ENCODE measurements around the gene CLMN.
"Not testable (repeated sequence)": the region's sequence is repeated elsewhere in the genome, so short reads cannot be mapped to it uniquely, and the experiment has no call there.

CLMN gene

DNA sequence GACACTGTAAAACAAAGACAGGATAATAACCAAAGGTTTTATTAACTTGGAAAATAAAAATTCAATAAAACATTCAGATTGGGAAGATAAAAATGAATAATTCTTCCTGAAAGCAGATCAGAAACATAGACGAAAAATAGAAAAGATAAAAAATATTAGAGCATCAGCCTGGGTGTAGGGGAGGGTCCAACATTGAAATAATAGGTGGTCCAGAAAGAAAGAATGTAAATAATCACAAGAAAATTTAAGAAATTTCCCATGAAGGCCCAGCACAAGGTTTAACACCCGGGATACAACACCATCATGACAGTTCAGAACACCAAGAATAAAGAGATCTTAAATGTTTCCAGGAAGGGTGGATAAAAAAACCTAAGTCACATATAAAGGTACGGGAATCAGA is 131.3 kb downstream of the CLMN start:
- Histone ChIP-seq H3K27ac (no peak overlapping the region), H3K4me3 (no peak overlapping the region)

DNA sequence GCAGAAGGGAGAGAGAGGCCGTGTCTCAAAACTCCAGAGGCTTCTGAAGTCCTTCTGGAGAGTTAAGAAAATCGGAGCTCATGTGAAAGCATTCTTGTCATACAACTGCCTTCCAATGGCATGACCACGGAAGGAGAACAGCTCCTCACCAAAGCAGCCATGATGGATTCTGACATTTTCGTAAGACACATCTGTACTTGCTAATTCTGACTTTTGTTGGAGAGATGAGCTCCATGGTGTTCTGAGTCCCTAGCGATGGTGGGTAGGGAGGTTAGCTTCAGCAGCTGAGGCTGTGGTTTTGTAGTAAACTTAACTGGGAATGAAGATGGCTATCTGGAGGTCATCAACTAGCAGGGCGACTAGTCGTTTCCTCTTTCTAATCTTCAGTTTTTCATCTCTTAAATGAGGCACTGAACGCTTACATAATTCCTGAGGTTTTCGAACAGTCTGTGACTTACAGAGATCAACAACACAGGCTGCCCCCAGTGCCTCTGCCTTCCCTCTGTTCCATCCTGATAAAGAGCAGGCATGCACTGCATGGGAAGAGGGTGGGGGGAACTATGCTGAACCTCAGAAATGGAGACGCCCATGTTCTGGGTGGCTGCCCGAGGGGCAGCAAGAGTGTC is 133.8 kb downstream of the CLMN start:
- Histone ChIP-seq H3K27ac (peak overlapping the region in 18 of 21 experiments; percentile 3 to 79 (median 52)), H3K4me3 (no peak overlapping the region)

DNA sequence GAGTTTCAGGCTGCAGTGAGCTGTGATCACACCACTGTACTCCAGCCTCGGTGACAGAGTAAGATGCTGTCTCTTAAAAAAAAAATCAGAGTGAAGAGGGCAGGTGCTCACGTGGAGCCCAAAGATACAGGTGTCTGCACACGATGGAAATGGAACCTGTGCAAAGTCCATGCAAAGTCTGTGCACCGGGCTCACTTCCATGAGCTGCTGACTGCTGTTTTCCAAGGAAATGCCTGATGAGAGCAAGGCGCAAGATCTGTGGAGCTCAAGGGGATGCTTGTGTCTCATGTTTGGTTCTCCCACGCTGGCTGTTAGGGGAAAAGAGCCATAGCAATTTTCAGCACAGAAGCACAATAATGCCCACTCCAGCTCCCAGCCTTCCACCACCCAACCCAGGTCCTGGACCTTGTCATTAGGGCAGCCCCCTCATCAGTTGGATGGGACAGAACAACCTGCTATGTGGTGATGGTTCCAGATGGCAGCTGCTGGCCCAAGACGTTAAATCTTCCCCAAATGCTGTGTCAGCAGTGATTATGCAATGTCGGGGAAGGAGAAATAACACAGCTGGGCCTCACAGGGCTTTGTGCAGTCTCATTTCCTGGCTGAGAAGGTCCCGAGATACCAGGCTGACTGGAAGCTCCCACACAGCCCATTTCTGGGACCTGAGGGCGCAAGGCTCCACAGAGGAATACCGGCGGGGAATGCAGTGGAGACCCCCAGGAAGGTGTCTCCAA is 134.5 kb downstream of the CLMN start:
- peak overlapping the region in 19 of 21 experiments; percentile 13 to 79 (median 59) for H3K27ac ChIP-seq
- H3K4me3 ChIP-seq: no peak overlapping the region

DNA sequence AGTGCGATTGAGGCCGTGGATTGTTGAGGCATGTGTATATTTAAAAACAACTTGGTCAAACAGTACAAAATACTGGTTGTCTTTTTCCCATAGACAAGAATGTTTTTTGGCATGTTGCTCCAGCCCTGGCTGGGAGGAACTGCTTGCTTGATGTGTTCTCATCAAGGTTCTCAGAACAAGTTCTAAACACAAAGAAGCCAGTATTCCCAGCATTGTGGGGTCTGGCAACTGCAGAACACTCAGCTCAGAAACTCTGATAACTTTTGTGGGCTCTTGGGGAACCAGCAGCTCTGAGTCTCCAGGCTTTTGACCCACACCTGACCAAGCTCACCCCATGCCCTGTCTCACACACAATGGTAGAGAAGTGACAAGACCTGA is 135.3 kb downstream of the CLMN start:
- peak overlapping the region in 16 of 21 experiments; percentile 0 to 79 (median 39) for H3K27ac ChIP-seq
- H3K4me3 ChIP-seq: no peak overlapping the region

DNA sequence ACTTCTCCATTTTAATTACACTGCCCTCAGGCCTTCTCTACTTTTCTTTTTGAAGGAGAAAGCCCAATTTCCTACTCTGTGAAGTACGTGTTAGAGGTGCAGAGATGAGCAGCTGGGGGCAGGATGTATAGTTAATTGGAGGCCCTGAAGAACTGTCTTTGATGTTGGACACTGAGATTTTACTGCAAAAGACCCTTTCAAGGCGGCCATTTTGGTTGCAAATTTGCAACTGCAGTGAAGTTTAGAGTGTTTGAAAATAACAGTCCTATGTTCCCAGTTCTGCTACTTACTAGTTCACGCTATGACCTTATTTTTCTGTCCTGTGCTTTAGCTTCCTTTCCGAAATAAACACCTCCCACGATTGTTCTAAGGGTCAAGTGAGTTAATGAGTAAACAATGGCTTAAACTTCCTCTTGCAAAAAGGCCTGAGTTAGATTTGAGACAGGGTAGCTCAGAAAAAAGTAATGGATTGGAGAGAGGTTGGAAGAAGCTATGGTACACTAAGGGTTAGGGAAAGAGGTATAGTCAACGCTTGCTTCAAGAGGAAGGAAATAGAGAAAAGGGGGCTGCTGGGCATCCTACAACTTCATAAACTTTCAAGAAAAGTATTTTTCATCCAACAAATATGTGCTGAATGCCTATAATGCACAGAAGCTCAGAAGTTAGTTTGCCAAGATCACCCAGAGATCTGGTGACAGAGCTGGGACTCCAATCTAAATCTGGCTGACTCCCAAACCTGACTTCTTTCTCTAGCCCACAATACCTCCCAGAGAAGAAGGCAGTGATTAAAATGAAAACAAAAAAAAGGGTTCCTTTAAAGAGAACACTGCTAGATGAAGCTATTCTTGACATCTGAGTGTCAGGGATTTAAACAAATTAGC is 135.9 kb downstream of the CLMN start:
- H3K4me3 ChIP-seq: no peak overlapping the region
- peak overlapping the region in 14 of 21 experiments; percentile 0 to 79 (median 46) for H3K27ac ChIP-seq

DNA sequence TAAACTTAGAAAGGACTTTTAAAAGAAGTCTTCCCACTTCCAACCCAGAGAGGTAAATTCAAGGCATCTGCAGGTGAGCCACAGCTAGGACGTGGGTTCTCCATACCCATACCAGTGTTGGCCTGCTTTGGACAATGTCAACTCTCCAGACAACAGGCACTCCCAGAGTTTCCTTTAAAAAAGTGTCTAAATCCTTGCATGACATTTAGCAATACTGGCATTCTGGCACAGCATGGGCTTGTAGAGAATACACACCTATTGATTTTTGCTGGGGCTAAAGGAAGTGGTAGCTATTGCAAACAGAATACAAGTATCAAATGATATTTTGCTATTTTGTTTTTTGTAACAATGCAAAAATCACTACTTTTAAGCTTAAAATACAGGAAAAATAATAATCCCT is 136.6 kb downstream of the CLMN start:
- peak overlapping the region in 7 of 21 experiments; percentile 8 to 77 (median 38) for H3K27ac ChIP-seq
- no peak overlapping the region for H3K4me3 ChIP-seq

DNA sequence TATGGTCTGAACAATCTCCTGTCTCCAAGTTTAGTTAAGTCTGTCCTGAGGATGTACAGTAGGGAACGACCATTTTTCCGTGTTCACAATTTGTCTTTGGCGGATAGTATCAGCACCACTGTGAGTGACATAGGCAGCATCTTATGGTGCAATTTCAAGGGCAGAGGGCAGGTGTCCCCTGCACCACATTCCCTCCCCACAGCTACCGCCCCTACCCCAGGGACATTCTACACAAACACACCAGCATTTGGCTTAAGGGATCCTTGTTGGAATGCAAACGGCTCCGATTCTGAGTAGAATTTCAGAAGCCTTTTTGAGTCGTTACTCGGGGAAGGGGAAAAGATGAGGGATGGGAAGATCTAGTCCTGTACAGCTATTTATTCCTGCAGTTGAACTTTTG is 137.3 kb downstream of the CLMN start:
- Histone ChIP-seq H3K27ac (peak overlapping the region in 2 of 21 experiments; percentile 8 to 77), H3K4me3 (no peak overlapping the region)

DNA sequence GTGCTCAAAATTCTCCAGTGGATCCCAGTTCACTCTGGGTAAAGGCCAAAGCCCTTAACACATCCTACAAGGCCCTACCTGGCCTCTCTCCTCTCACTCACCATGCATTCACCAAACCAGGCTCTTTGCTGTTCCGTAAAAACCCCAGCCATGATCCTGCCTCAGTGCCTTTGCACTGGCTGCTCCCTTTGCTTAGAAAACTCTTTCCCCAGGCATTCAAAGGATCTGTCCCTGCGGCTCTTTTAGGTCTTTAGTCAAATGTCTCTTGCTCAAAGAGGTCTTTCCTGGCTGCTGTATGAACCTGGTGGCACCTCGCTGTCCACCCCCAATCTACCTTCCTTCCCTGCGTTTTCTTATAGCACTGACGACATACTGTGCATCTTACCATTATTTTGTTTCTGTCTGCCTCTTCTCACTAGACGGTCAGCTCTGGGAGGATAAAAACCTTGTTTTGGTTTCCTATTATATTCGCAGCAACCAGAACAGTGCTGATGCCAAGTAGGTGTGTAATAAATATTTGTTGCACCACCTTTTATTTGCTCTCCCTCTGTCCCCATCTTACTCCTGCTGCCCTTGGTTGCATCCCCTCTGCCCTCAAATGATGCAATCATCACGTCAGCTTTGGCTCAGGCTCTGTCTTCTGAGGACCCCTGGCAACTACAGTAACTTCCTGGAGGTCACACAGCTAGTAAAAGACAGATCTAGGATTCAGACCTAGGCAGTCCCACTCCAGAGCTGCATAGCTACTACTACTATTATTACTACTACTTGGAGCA is 138.6 kb downstream of the CLMN start:
- Histone ChIP-seq H3K27ac (no peak overlapping the region), H3K4me3 (no peak overlapping the region)

DNA sequence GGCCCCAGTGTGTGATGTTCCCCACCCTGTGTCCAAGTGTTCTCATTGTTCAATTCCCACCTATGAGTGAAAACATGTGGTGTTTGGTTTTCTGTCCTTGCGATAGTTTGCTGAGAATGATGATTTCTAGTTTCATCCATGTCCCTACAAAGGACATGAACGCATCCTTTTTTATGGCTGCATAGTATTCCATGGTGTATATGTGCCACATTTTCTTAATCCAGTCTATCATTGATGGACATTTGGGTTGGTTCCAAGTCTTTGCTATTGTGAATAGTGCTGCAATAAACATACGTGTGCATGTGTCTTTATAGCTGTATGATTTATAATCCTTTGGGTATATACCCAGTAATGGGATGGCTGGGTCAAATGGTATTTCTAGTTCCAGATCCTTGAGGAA is 144.0 kb downstream of the CLMN start:
- not testable (repeated sequence) for H3K4me3 ChIP-seq, H3K27ac ChIP-seq

DNA sequence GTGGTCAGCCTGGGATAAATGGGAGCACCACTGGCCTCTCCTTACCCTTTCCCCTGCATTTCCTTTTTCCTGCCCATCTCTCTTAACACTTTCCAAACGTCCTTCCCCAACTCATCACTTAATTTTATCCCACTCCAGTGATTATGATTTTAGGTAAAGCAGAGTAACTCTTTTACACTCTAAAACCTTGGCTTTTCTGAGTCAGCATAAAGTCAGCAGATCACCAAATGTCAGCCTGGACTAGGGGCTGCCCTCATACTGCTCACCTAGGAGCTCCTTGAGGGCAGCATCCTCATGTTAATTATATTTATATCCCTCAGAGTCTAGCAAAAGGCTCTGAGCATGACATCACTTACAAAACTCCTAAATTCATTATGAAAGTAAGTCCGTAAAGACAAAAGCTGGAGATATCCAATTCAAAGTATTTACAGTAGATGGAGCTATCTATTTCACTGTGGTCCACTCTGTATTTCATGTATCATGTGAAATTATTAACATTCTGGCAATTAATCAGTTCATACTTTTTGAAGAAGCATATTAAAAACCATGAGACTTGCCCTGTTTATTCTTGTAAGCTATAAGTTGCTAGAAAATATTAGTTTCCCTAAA is 145.4 kb downstream of the CLMN start:
- no peak overlapping the region for H3K27ac ChIP-seq

DNA sequence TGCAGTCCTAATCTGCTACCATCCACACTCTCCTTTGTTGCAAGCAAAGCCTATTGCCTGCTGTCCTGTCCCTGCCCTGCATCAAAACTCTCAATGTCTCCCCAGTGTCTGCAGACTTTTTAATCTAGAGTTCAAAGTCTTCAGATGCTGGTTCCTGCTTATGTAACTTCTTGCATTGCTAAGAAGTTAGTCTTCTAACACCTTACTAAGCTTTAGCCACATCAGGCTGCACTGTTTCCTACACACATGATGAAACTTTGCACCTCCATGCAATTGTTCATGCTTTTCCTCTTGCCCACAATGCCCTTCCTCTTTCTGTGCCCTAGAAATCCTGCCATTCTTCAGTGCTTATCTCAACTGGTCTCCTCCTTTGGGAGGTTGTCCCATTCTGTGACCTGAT is 146.2 kb downstream of the CLMN start:
- H3K27ac ChIP-seq: no peak overlapping the region
- H3K4me3 ChIP-seq: no peak overlapping the region

More for the DNA sequence above, 145.4 kb downstream of the CLMN start:
- H3K4me3 ChIP-seq: no peak overlapping the region

DNA sequence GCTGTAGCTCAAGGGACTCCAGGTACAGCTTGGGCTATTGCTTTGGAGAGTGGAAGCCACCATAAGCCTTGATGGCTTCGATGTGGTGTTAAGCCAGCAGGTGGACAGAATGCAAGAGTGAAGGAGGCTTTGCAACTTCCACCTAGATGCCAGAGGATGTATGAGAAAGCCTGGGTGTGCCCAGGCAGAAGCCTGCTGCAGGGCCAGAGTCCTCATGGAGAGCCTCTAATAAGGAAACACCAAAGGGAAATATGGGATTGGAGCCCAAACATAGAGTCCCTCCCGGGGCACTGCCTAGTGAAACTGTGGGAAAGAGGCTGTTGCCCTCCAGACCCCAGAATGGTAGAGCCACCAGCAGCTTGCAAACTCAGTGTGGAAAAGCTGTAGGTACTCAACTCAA is 152.5 kb downstream of the CLMN start:
- H3K4me3 ChIP-seq: no peak overlapping the region
- no peak overlapping the region for H3K27ac ChIP-seq

DNA sequence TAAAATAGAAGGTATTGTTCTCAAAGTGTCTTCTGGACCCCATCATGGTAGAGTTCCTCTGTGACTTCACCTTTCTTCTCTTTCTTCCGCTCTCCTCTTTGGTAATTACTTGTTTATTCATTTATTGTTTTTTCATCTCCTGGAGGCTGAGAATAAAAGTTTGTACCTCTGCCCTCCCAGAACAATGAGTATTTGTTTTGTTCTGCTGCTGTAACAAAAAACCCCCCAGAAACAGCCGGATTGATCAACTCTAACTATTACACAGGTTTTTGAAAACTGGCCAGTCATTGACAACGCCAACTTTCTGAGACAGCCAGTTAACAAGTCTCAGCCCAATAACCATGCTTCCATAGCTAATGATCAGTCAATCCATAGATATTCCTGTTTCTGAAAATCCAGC is 154.2 kb downstream of the CLMN start:
- Histone ChIP-seq H3K27ac (no peak overlapping the region), H3K4me3 (no peak overlapping the region)

DNA sequence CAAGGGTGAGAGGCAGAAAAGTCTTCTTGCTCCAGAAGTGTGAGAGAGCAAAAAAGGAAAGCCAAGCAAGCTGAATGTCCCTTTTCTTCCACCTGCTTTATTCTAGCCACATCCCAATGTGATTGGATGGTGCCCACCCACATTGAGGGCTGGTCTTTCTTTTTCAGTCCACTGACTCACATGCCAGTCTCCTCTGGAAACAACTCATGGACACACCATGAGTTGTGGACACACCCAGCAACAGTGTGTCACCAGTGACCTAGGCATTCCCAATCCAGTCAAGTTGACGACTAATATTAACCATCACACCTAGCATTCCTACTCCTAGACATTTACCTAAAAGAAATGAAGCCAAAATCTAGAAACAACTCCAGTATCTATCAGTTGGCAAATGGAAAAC is 155.2 kb downstream of the CLMN start:
- no peak overlapping the region for H3K4me3 ChIP-seq

DNA sequence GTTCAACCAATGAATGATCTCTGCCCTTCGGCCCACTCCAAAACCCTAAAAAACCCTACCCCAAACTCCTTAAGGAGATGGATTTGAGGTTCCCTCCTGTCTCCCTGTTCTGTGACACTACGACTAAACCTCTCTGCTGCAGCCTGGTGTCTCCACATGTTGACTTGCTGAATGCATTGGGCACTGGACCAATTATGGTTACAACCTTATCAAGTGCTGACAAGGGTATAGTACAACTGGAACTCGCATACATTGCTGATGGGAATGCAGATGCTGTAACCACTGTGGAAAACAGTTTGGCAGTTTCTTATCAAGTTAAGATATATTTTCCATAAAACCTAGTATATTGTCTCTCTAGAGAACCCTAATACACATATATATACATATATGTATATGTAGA is 156.0 kb downstream of the CLMN start:
- H3K4me3 ChIP-seq: no peak overlapping the region
- H3K27ac ChIP-seq: no peak overlapping the region

More for the DNA sequence above, 155.2 kb downstream of the CLMN start:
- no peak overlapping the region for H3K27ac ChIP-seq

DNA sequence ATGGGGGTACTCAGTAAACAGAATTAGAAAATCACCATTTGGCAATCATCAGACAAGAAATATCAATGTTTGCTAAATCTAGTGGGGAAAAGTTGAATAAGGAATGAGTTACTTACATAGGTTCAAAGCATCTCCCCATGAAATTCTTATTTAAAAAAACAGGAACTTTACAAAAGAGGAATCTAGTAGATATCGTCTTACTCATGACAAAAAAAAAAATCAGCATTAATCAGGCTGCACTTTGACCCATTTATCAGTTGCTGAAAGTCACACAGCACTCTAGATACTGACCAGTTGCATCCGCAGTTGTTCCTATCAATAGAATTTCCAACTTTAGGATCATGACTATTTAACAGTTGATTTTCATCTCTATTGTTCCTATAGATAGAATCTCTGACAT is 156.6 kb downstream of the CLMN start:
- Histone ChIP-seq H3K4me3 (no peak overlapping the region), H3K27ac (no peak overlapping the region)

DNA sequence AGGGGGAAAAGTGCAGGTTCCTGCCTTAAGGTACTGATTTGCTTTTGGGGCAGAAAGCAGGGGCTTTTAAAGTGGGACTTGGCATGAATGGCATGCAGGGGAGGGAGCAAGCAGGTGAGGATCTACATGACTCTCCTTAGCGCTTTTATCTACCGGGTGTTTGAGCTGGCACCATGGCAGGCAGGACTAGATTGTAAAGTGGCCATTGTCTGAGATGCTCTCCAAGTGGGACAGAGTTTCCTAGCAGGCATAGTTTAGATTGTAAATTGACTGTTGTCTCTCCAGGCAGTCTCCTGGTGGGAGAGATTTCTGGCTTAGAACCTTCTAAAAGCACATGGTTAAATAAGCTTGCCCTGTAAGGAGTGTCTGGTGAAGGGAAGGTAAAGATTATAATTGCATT is 157.1 kb downstream of the CLMN start:
- H3K27ac ChIP-seq: peak overlapping the region in 2 of 21 experiments; percentile 0 to 2
- no peak overlapping the region for H3K4me3 ChIP-seq

DNA sequence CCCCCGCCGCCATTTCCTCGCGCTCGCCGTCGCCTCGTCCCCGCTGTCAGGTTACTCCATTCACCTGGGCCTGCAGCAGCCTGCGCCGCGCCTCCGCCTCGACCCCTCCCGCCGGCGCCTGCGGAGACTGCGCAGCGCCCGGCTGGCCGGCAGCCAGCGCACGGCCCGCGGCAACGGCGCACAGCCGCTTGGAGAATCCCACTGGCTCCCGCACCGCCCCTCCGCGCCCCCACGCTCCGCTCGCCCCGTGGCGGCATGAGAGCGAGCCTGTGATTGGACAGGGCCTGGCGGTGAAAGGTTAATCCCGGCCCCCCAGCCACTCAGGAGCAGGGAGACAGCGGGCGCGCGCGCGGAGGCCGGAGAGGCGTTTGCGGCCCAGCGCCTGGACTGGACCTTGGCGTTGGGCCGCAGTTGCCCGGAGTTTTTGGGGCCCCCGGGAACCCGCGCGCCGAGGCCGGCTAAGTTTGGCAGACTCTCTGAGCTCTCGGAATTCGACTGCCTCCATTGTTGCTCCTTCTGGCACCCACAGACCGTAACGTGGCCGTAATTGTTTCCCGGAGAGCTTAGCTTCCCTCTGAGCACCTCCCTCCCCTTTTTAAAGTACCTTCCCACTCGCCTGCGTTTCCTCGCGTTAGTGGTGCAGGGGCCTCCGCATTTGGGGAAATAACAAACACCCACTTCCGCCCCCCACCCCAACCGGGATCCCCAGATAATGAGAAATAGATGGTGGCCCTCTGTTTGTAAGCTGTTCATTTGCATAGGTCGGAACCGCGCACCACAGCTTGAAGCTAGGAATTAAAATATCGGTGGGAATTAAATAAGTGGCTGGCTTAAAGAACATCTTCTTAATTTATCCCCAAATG is 162.2 kb downstream of the CLMN start, which contains the start of gene DICER1:
DICER1 (minus strand) TSS at position 203 of the 863 bp plus-strand sequence. CDS start 24,071 bp downstream, outside the sequence.
- peak within 1 kb of the TSS; percentile 46 to 90 (median 73) for H3K4me3 ChIP-seq
- peak within 1 kb of the TSS; percentile 88 to 99 (median 97) for H3K27ac ChIP-seq
